ENCODE measurements around the gene VTN. TPM values are rescaled to one million over a fixed set of nuclear protein-coding genes. Genes with fewer than 3 reads are reported as not detected.

Gene VTN
- total RNA-seq, 1 donor from 2014 or later: 2.7 TPM

DNA sequence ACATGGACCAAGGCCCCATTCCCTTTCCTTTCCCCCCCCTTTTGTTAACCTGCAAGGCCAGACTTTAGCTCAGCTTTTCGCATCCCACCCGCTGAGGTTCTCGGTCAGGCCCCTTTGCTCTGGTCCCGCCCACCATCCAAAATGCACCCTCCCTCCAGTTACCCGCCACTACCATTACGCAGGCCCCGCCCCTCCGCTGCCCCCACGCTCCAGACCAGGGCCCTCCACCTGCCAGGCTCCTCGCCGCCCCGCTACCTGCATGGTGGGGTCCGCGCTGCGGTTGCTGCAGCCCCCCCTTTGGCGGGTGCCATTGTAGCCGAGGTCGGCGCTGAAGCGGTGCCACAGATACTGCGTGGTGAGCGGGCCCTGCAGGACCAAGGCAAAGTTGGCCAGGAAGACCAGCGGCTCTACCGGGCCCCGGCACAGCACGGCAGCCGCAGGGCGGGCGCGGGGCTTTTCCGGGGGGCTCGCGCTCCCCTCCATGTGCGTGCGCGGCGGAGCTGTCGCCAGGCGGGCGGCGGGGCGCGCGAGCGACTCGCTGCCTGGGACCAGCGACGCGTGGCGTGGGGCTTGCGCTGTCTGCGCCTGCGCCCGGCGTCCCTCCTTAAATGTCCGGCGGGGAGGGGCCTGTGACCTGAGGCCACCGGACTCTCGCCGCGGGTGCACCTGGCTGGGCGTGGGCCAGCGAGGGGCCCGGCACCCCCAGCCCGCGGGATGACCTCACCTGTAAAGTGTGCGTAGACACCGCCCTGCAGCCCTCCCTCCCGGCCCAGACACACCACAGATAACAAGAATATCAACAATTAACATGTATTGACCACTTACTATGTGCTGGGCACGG is 35.7 kb upstream of the VTN start, which contains the start of gene SLC46A1:
Gene SLC46A1, minus strand, starts transcription at position 581 of the 841 bp plus-strand sequence. Its CDS starts 98 bp downstream, at position 483.
- Mint-ChIP-seq H3K9me3 (ENCODE audit: unreplicated experiment) (no peaks in the 10 kb centered on the region), H3K27ac (ENCODE audit: unreplicated experiment) (no peak within 1 kb of the TSS), H3K4me1 (ENCODE audit: low read depth, unreplicated experiment) (peaks cover 2% of the 10 kb centered on the region), H3K27me3 (ENCODE audit: low read depth, unreplicated experiment) (peaks cover 26% of the 10 kb centered on the region), H3K36me3 (ENCODE audit: low read depth, unreplicated experiment) (peaks cover 2% of the 10 kb centered on the region), H3K4me3 (ENCODE audit: unreplicated experiment) (peak within 1 kb of the TSS; percentile 85)
- peaks cover 5% of the 10 kb centered on the region for H4K20me1 ChIP-seq (ENCODE audit: insufficient read depth, low read length)
- H3K9ac ChIP-seq (ENCODE audit: low read length): peak within 1 kb of the TSS; percentile 47
- H3K4me1 ChIP-seq (ENCODE audit: insufficient read depth, low read length): peaks cover 6% of the 10 kb centered on the region
- H3K27me3 ChIP-seq (ENCODE audit: insufficient read depth, low read length): peaks cover 5% of the 10 kb centered on the region
- no peaks in the 10 kb centered on the region for H3K36me3 ChIP-seq (ENCODE audit: insufficient read depth, low read length)
- no peak within 1 kb of the TSS for H3K27ac ChIP-seq (ENCODE audit: low read depth, low read length)
- H3K4me3 ChIP-seq (ENCODE audit: insufficient read depth, low read depth, low read length): peak within 1 kb of the TSS; percentile 63
- TF ChIP-seq, protein P1, sequence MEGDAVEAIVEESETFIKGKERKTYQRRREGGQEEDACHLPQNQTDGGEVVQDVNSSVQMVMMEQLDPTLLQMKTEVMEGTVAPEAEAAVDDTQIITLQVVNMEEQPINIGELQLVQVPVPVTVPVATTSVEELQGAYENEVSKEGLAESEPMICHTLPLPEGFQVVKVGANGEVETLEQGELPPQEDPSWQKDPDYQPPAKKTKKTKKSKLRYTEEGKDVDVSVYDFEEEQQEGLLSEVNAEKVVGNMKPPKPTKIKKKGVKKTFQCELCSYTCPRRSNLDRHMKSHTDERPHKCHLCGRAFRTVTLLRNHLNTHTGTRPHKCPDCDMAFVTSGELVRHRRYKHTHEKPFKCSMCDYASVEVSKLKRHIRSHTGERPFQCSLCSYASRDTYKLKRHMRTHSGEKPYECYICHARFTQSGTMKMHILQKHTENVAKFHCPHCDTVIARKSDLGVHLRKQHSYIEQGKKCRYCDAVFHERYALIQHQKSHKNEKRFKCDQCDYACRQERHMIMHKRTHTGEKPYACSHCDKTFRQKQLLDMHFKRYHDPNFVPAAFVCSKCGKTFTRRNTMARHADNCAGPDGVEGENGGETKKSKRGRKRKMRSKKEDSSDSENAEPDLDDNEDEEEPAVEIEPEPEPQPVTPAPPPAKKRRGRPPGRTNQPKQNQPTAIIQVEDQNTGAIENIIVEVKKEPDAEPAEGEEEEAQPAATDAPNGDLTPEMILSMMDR (IDR thresholded peaks at IDR 0.05; ENCODE audit: insufficient read depth, low read depth, low read length): no peak
- peak; percentile 18 for TF ChIP-seq EZH2 (IDR thresholded peaks at IDR 0.05; ENCODE audit: insufficient read depth, low read length)
- no peak for FAIRE-seq
- DNase-seq (ENCODE audit: low read depth): no peak
- H3K79me2 ChIP-seq (ENCODE audit: insufficient read depth, low read length): no peaks in the 10 kb centered on the region
- H2AFZ ChIP-seq (ENCODE audit: low read depth, low read length): peak within 1 kb of the TSS; percentile 92
- peak within 1 kb of the TSS; percentile 98 for H3K4me2 ChIP-seq (ENCODE audit: low read length)
- no peaks in the 10 kb centered on the region for H3K9me3 ChIP-seq (ENCODE audit: insufficient read depth, low read depth, low read length)

DNA sequence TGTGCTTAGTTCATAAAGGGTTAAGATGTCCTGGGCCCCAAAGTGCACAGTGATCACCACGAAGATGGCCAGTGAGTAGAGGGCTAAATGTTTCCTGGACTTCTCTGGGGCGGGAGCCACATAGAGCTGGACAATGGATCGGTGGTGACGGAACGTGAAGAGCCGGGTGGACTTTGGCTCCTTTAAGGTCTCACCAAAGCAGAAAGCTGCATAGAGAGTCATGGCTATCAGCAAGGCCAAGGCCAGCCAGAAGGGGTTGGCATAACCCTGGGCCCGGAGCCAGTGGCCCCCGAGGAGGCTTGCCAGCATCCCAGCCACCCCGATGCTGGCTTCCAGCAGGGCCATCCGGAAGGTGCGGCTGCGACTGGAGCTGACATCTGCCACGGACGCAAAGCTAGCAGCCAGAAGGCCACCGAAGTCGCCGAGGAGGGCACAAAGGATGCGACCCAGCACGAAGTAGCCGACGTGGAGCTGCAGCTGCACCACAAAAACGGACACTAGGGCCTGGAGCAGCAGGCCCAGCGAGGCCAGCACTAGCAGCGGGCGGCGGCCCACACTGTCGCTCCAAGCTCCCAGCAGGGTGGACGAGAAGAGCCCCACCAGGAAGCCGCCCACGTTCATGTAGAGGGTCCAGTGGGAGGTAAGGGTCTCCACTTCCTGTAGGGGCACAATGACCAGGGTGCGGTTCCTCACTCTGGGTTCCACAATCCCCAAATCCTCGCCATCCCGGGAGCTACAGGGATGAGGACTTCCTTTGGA is 34.9 kb upstream of the VTN start:
- Mint-ChIP-seq H3K4me3 (ENCODE audit: unreplicated experiment) (peak overlapping the region; percentile 85), H3K4me1 (ENCODE audit: low read depth, unreplicated experiment) (peaks cover 2% of the 10 kb centered on the region), H3K36me3 (ENCODE audit: low read depth, unreplicated experiment) (peaks cover 2% of the 10 kb centered on the region), H3K9me3 (ENCODE audit: unreplicated experiment) (no peaks in the 10 kb centered on the region), H3K27ac (ENCODE audit: unreplicated experiment) (no peak overlapping the region), H3K27me3 (ENCODE audit: low read depth, unreplicated experiment) (peaks cover 25% of the 10 kb centered on the region)
- H3K9ac ChIP-seq (ENCODE audit: low read length): peak overlapping the region; percentile 47
- no peak overlapping the region for H3K27ac ChIP-seq (ENCODE audit: low read depth, low read length)
- no peaks in the 10 kb centered on the region for H3K9me3 ChIP-seq (ENCODE audit: insufficient read depth, low read depth, low read length)
- H3K4me2 ChIP-seq (ENCODE audit: low read length): peak overlapping the region; percentile 98
- H3K79me2 ChIP-seq (ENCODE audit: insufficient read depth, low read length): no peaks in the 10 kb centered on the region
- FAIRE-seq: no peak
- H3K36me3 ChIP-seq (ENCODE audit: insufficient read depth, low read length): no peaks in the 10 kb centered on the region
- H3K4me1 ChIP-seq (ENCODE audit: insufficient read depth, low read length): peaks cover 6% of the 10 kb centered on the region
- H3K27me3 ChIP-seq (ENCODE audit: insufficient read depth, low read length): peaks cover 2% of the 10 kb centered on the region
- peak overlapping the region; percentile 92 for H2AFZ ChIP-seq (ENCODE audit: low read depth, low read length)
- peaks cover 5% of the 10 kb centered on the region for H4K20me1 ChIP-seq (ENCODE audit: insufficient read depth, low read length)
- peak overlapping the region; percentile 63 for H3K4me3 ChIP-seq (ENCODE audit: insufficient read depth, low read depth, low read length)
- no peak for DNase-seq (ENCODE audit: low read depth)
- TF ChIP-seq, protein P1 (IDR thresholded peaks at IDR 0.05; ENCODE audit: insufficient read depth, low read depth, low read length): no peak
- no peak for TF ChIP-seq EZH2 (IDR thresholded peaks at IDR 0.05; ENCODE audit: insufficient read depth, low read length)
